ENCODE data around the gene MALAT1. TPM values are rescaled to one million over a fixed set of nuclear protein-coding genes. Genes with fewer than 3 reads are reported as not detected.

The MALAT1 gene
- total and polyA plus RNA-seq, 2 of the 13 experiments (the other 11 are each of a cell fraction or from before 2014, with no cell fraction given) = 143 to 1,237 TPM

GRCh38 chr11:65471447-65471891 lies 27.4 kb upstream of the MALAT1 start (continued):
- no peak for TF ChIP-seq CENPBD1 (CRISPR knock-in tag; IDR thresholded peaks at IDR 0.05; ENCODE audit: borderline replicate concordance, low read depth)
- no peak for TF ChIP-seq KDM1A (CRISPR knock-in tag; IDR thresholded peaks at IDR 0.05)
- no peak for TF ChIP-seq SSRP1 (CRISPR knock-in tag; IDR thresholded peaks at IDR 0.05)
- TF ChIP-seq NFKB2 (CRISPR knock-in tag; IDR thresholded peaks at IDR 0.05; ENCODE audit: borderline replicate concordance) = peak; percentile 73; the same call in 1 of the 2 replicates
- no peak for TF ChIP-seq AGO2 (optimal IDR thresholded peaks at IDR 0.05; ENCODE audit: low read depth, low read length)
- TF ChIP-seq SP1 (IDR thresholded peaks at IDR 0.05) = no peak
- TF ChIP-seq SP1 (CRISPR knock-in tag; IDR thresholded peaks at IDR 0.05) = no peak
- TF ChIP-seq ZNF772 (CRISPR knock-in tag; IDR thresholded peaks at IDR 0.05) = no peak
- no peak for TF ChIP-seq BRD4 (CRISPR knock-in tag; IDR thresholded peaks at IDR 0.05)
- no peak for TF ChIP-seq PCBP1 (IDR thresholded peaks at IDR 0.05; ENCODE audit: borderline replicate concordance, low read depth, low read length)
- no peak for TF ChIP-seq ZNF891 (CRISPR knock-in tag; IDR thresholded peaks at IDR 0.05)
- peak; percentile 10 for TF ChIP-seq YY1 (IDR thresholded peaks at IDR 0.05; ENCODE audit: insufficient read depth, insufficient replicate concordance, low read depth, low read length)
- no peak for TF ChIP-seq FOXK2 (IDR thresholded peaks at IDR 0.05)
- TF ChIP-seq MAZ (IDR thresholded peaks at IDR 0.05; ENCODE audit: borderline replicate concordance, low read depth, low read length) = peak; percentile 49; the same call in 1 of the 2 replicates
- peak; percentile 35; the same call in 1 of the 2 replicates for TF ChIP-seq MAZ (CRISPR knock-in tag; IDR thresholded peaks at IDR 0.05; ENCODE audit: low read depth)
- TF ChIP-seq HNRNPUL1 (IDR thresholded peaks at IDR 0.05; ENCODE audit: low read depth, low read length) = no peak
- no peak for TF ChIP-seq TRAFD1 (CRISPR knock-in tag; IDR thresholded peaks at IDR 0.05; ENCODE audit: borderline replicate concordance)
- TF ChIP-seq MAFK (conservative IDR thresholded peaks at IDR 0.05 in 1 of 2, IDR thresholded peaks at IDR 0.05 in 1 of 2; ENCODE audit: low read length in 2 of 2) = no peak
- TF ChIP-seq HOMEZ (CRISPR knock-in tag; IDR thresholded peaks at IDR 0.05; ENCODE audit: low read depth) = peak; percentile 73; the same call in 1 of the 2 replicates
- no peak for TF ChIP-seq ZBTB37 (CRISPR knock-in tag; IDR thresholded peaks at IDR 0.05)
- no peak for TF ChIP-seq ZBTB25 (CRISPR knock-in tag; IDR thresholded peaks at IDR 0.05)
- TF ChIP-seq TIGD3 (CRISPR knock-in tag; IDR thresholded peaks at IDR 0.05; ENCODE audit: borderline replicate concordance) = no peak
- TF ChIP-seq ZNF451 (CRISPR knock-in tag; IDR thresholded peaks at IDR 0.05) = no peak
- no peak for TF ChIP-seq THYN1 (CRISPR knock-in tag; IDR thresholded peaks at IDR 0.05; ENCODE audit: borderline replicate concordance, low read depth)
- no peak for TF ChIP-seq HIVEP1 (CRISPR knock-in tag; IDR thresholded peaks at IDR 0.05)

Measured in HepG2 (cell line).